Testis (tissue), 3 donors: Measurements from ENCODE around the gene AGAP1. TPM values are rescaled to one million over a fixed set of nuclear protein-coding genes. Genes with fewer than 3 reads are reported as not detected.

Source experiments
- DNase-seq: peaks from one replicate; pipeline ENCODE4 v3.0.0-alpha.2; 2019
- H3K27ac ChIP-seq, 2 donors: fragments of 200-600 bp; sonication (generic); one replicate each; pipeline ENCODE4 v1.5.1; 2019
- H3K27me3 ChIP-seq: fragments of 200-600 bp; sonication (generic); one replicate; pipeline ENCODE4 v1.5.1; 2019
- H3K36me3 ChIP-seq: fragments of 200-600 bp; sonication (generic); one replicate; pipeline ENCODE4 v1.5.1; 2017; ENCODE audit warnings: low read depth; ENCODE audit errors: missing control alignments
- H3K4me1 ChIP-seq: fragments of 200-600 bp; sonication (generic); one replicate; pipeline ENCODE4 v1.5.1; 2019
- H3K4me3 ChIP-seq, 2 donors: fragments of 200-600 bp; sonication (generic); one replicate each; pipeline ENCODE4 v1.5.1; 2017 to 2019
- H3K9me3 ChIP-seq: fragments of 200-600 bp; sonication (generic); one replicate; pipeline ENCODE4 v1.5.1; 2017
- POLR2A ChIP-seq: fragments of 450-650 bp; IDR thresholded peaks from one replicate; pipeline ENCODE4 v1.6.1; 2017; ENCODE audit warnings: antibody characterized with exemption, mild to moderate bottlenecking, moderate library complexity
- WGBS, 2 donors: methylation state at CpG; one replicate each; pipeline ENCODE4 v1.1.5; 2018; 5-methylcytosine and 5-hydroxymethylcytosine counted together
- intact Hi-C: fragments of 100-400 bp; cut with DNase I; formaldehyde crosslinking; loops from one replicate; pipeline ENCODE4 v1.15.1; 2023; ENCODE audit warnings: low total_unique reads
- polyA plus RNA-seq: library from polyadenylated mRNA; stranded (reverse); fragments of 350-450 nt; fragmentation: Illumina TruSeq; extraction: RNeasy Lipid Tissue Mini Kit (QIAGEN cat#74804); gene quantifications from one replicate; pipeline ENCODE4 v1.2.3, GENCODE V29; 2014; ENCODE audit warnings: low read depth, low replicate concordance; ENCODE audit not compliant: insufficient read depth
- total RNA-seq, 2 donors: library from RNA; depleted of rRNA; stranded (reverse); fragments of >200 nt; gene quantifications; one replicate each; pipeline ENCODE4 v1.2.3, GENCODE V29; 2016
- TF ChIP-seq, protein P1 (sequence below), 3 experiments: fragments of 450-650 bp in 2 of 3; fragments of 200-600 bp in 1 of 3; sonication (generic) in 1 of 3; IDR thresholded peaks; one replicate each; pipeline ENCODE4 v1.5.1; 2016 to 2019; ENCODE audit warnings: antibody characterized with exemption in 3 of 3, mild to moderate bottlenecking in 2 of 3, moderate library complexity in 1 of 3

AGAP1 gene
- total and polyA plus RNA-seq, 3 donors from 2014 or later: 21.4 to 45.5 (median 40.7) TPM

GRCh38 chr2:235530735-235531134 is 36.9 kb downstream of the AGAP1 start:
- TF ChIP-seq, protein P1, sequence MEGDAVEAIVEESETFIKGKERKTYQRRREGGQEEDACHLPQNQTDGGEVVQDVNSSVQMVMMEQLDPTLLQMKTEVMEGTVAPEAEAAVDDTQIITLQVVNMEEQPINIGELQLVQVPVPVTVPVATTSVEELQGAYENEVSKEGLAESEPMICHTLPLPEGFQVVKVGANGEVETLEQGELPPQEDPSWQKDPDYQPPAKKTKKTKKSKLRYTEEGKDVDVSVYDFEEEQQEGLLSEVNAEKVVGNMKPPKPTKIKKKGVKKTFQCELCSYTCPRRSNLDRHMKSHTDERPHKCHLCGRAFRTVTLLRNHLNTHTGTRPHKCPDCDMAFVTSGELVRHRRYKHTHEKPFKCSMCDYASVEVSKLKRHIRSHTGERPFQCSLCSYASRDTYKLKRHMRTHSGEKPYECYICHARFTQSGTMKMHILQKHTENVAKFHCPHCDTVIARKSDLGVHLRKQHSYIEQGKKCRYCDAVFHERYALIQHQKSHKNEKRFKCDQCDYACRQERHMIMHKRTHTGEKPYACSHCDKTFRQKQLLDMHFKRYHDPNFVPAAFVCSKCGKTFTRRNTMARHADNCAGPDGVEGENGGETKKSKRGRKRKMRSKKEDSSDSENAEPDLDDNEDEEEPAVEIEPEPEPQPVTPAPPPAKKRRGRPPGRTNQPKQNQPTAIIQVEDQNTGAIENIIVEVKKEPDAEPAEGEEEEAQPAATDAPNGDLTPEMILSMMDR (IDR thresholded peaks at IDR 0.05): no peak
- 78 to 96% methylated on average over 5 of the region's 5 CpGs for WGBS, 2 donors
- no peak for DNase-seq
- intact Hi-C loops: no loop called here
- Histone ChIP-seq H3K27me3 (no peaks in the 10 kb centered on the region), H3K36me3 (no peaks in the 10 kb centered on the region), H3K27ac (no peak overlapping the region), H3K9me3 (no peaks in the 10 kb centered on the region), H3K4me1 (peaks cover 3% of the 10 kb centered on the region), H3K4me3 (no peak overlapping the region)

- no peak overlapping the region for H3K4me3 ChIP-seq
- no peaks in the 10 kb centered on the region for H3K9me3 ChIP-seq
- WGBS, 2 donors: 92 to 96% methylated on average over 5 of the region's 5 CpGs
- no peaks in the 10 kb centered on the region for H3K27me3 ChIP-seq
- DNase-seq: no peak
- H3K36me3 ChIP-seq: no peaks in the 10 kb centered on the region
- TF ChIP-seq POLR2A: no peak
- TF ChIP-seq, protein P1 (IDR thresholded peaks at IDR 0.05): no peak
- no peaks in the 10 kb centered on the region for H3K4me1 ChIP-seq
- H3K27ac ChIP-seq: no peak overlapping the region
- intact Hi-C loops: no loop called here
Measured at GRCh38 chr2:235532307-235532706, 38.5 kb downstream of the AGAP1 start.

GRCh38 chr2:235533198-235533597 is 39.4 kb downstream of the AGAP1 start:
- Histone ChIP-seq H3K9me3 (no peaks in the 10 kb centered on the region), H3K4me3 (no peak overlapping the region), H3K27me3 (no peaks in the 10 kb centered on the region), H3K27ac (no peak overlapping the region), H3K4me1 (no peaks in the 10 kb centered on the region), H3K36me3 (no peaks in the 10 kb centered on the region)
- 60 to 74% methylated on average over 3 of the region's 3 CpGs for WGBS, 2 donors
- DNase-seq: no peak
- TF ChIP-seq, protein P1 (IDR thresholded peaks at IDR 0.05): no peak
- TF ChIP-seq POLR2A: no peak
- intact Hi-C loops: no loop called here

DNA sequence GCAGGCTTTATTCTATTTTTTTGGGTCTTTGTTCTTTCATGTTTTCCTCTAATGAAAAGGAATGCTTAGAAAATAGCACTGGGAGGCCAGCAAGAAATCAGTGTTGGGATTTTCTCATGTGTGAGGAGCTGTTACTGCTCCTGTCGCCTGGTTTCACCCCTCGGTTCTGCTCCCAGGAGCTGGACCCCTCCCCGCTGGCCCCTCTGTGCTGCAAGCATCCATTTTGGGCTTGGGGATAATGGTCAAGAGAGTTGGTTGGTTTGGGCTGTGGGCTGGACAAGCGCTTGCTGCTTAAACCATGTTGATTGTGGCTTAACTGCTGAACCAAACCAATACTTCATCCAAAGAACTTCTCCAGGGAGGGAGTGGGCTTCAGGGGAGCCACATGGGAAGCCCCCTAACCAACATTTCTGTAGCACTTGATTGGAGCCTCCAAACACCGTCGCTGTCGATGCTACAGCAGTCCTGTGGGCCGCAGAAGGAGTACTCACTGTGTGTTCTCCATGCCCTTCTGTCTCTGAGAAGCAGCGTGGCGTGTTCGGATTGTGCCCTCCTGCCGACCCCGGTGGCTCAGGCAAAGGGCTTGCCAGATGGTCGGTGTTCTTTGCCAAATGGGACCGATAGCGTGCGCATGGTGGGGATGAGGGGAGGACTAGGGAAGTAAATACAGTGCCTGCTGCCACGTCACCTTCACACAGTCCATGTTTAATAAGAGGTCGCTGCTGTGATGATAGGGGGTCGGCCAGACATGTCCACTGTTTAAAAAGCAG is 40.0 kb downstream of the AGAP1 start:
- H3K27ac ChIP-seq: no peak overlapping the region
- H3K9me3 ChIP-seq: no peaks in the 10 kb centered on the region
- H3K4me1 ChIP-seq: no peaks in the 10 kb centered on the region
- H3K27me3 ChIP-seq: no peaks in the 10 kb centered on the region
- no peak for DNase-seq
- intact Hi-C loops: no loop called here
- no peaks in the 10 kb centered on the region for H3K36me3 ChIP-seq
- no peak overlapping the region for H3K4me3 ChIP-seq
- WGBS, 2 donors: 88 to 97% methylated on average over 18 to 20 of the region's 20 CpGs
- TF ChIP-seq, protein P1 (IDR thresholded peaks at IDR 0.05): no peak
- TF ChIP-seq POLR2A: no peak
